ENCODE data around the gene PDZD4. TPM values are rescaled to one million over a fixed set of nuclear protein-coding genes. Genes with fewer than 3 reads are reported as not detected.
"Not testable (repeated sequence)": the region's sequence is repeated elsewhere in the genome, so short reads cannot be mapped to it uniquely, and the experiment has no call there.

Gene PDZD4
- total RNA-seq, 2 donors from 2014 or later = 31.1 to 45.6 TPM

GRCh38 chrX:153820601-153821000, 9.7 kb downstream of the PDZD4 start:
- Mint-ChIP-seq H3K27me3 (no peaks in the 10 kb centered on the region), H3K27ac (no peak overlapping the region), H3K4me1 (peaks cover 26% of the 10 kb centered on the region), H3K36me3 (ENCODE audit: low read depth) (no peaks in the 10 kb centered on the region), H3K4me3 (peak overlapping the region; percentile 59)
- H3K9me3 ChIP-seq (ENCODE audit: control insufficient read depth, low read length, poor library complexity, severe bottlenecking) = no peaks in the 10 kb centered on the region
- no peak for DNase-seq
- no peak for ATAC-seq

DNA sequence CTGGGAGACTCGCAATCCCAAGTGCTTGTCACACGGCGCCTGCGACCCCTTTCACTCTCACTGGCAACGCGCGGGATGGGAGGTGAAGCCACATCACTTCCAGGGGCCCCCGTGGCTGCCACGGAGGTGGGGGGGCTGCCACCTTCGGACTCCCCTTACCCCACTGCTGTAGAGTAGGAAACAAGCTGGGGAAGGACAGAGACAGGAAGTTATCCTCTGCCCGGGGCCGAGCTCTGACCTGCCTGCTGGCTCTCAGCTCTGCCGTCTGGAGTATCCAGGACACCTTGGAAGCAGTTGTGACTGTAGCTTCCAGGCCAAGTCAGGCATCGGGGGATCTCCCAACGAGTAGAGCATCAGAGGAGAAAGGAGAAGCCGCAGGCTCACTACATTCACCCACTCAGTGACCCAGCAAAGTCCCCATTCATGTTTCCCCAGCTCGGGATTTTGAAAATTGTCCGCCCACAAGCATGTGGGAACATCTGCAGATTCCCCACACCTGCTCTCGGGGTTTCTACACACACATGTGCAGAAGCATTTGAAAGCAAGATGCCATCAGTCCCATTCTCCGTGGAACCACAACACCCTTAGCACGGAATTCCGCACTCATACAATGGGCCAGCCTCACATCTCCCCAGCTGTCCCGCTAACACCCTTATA, 10.8 kb downstream of the PDZD4 start:
- H3K4me1 Mint-ChIP-seq = peaks cover 33% of the 10 kb centered on the region

GRCh38 chrX:153818571-153819383, 11.6 kb downstream of the PDZD4 start:
- ATAC-seq (peak; percentile 72), DNase-seq (peak; percentile 38 to 62 (median 61))
- Mint-ChIP-seq H3K36me3 (ENCODE audit: low read depth) (no peaks in the 10 kb centered on the region), H3K4me1 (peaks cover 33% of the 10 kb centered on the region), H3K27me3 (no peaks in the 10 kb centered on the region), H3K27ac (no peak overlapping the region), H3K4me3 (peak overlapping the region; percentile 62)
- H3K9me3 ChIP-seq (ENCODE audit: control insufficient read depth, low read length, poor library complexity, severe bottlenecking) = no peaks in the 10 kb centered on the region

More for the DNA sequence above, 10.8 kb downstream of the PDZD4 start:
- H3K27me3 Mint-ChIP-seq = no peaks in the 10 kb centered on the region
- H3K27ac Mint-ChIP-seq = no peak overlapping the region
- H3K4me3 Mint-ChIP-seq = peak overlapping the region; percentile 31
- H3K9me3 ChIP-seq (ENCODE audit: control insufficient read depth, low read length, poor library complexity, severe bottlenecking) = no peaks in the 10 kb centered on the region
- DNase-seq = no peak
- no peak for ATAC-seq
- no peaks in the 10 kb centered on the region for H3K36me3 Mint-ChIP-seq (ENCODE audit: low read depth)

- H3K27ac Mint-ChIP-seq; H3K27me3 Mint-ChIP-seq; H3K36me3 Mint-ChIP-seq (ENCODE audit: low read depth); ATAC-seq; H3K9me3 ChIP-seq (ENCODE audit: control insufficient read depth, low read length, poor library complexity, severe bottlenecking); DNase-seq: not testable (repeated sequence)
- H3K4me3 Mint-ChIP-seq = peak overlapping the region; percentile 59
- peaks cover 32% of the 10 kb centered on the region for H3K4me1 Mint-ChIP-seq
Measured at GRCh38 chrX:153818064-153818463, 12.3 kb downstream of the PDZD4 start.

DNA sequence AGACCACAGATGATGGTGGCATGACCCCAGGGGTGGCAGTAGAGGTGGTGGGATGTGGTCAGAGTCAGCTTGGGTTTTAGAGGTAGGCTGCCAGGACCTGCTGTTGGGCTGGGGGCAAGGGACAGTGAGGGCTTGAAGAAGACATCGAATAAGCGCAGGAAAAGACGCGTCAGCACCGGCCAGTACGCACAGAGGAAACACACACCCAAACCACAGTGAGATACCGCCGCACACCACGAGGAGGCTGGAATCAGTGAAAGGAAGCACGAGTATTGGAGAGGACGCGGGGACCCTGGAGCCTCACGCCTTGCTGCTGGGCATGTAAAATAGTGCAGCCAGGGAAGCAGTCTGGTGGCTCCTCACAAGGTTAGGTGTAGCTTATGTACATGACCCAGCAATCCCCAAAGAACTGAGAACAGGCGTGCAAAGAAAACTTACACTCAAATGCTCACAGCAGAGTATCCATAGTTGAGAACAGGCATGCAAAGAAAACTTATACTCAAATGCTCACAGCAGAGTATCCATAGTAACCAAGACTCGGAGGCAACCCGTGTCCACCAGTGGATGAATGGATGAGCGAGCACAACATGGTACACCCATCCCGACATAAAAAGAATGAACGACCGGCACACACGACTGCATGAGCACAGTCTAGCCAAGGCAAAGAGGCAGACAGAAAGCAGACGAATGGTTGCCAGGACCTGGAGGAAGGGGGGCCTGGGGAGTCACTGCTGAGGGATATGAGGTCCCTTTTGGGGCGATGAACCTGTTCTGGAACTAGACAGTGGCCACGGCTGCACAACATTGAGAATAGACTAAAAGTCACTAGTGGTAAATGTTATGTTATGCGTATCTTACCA, 13.3 kb downstream of the PDZD4 start:
- Mint-ChIP-seq H3K4me3 (peak overlapping the region; percentile 86), H3K4me1 (peaks cover 27% of the 10 kb centered on the region), H3K27ac (peak overlapping the region; percentile 65), H3K36me3 (ENCODE audit: low read depth) (peaks cover 2% of the 10 kb centered on the region), H3K27me3 (no peaks in the 10 kb centered on the region)
- DNase-seq (no peak), ATAC-seq (peak; percentile 66)
- H3K9me3 ChIP-seq (ENCODE audit: control insufficient read depth, low read length, poor library complexity, severe bottlenecking) = no peaks in the 10 kb centered on the region

DNA sequence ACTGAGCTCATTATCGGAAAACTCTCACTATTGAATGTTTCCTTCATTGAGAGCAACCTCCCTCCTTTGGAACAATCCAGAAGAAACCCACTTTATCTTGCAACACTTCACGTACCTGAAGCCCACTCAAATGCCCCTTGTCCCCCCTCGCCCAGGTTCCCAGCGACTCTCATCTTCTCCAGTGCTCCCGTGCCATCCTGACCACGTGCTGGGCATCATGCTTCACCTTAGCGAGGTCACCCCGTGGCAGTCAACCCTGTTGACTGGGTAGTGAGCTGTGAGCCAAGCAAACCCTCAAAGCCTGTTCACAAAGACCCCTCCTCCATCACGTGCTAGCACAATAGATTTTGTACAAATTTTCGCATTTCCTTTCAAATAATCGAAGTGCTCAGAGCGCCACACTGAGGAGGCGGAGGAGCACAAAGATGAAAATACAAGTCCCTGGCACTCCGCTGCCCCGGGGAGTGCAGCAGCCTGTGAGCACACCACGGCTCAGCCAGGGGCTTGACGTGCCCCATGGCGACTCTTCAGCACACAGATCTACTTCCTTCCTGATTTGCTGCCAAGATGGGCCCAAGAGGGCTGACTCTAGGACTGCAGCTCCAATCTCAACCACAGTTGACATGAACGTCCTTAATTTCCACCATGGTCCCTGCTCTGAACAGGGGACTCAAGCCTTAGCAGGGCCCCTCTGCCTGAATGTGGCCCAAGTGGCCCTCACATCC, 15.6 kb downstream of the PDZD4 start:
- Mint-ChIP-seq H3K36me3 (ENCODE audit: low read depth) (peaks cover 2% of the 10 kb centered on the region), H3K27ac (no peak overlapping the region), H3K4me3 (no peak overlapping the region), H3K4me1 (peaks cover 25% of the 10 kb centered on the region), H3K27me3 (no peaks in the 10 kb centered on the region)
- no peaks in the 10 kb centered on the region for H3K9me3 ChIP-seq (ENCODE audit: control insufficient read depth, low read length, poor library complexity, severe bottlenecking)
- ATAC-seq (no peak), DNase-seq (no peak)

GRCh38 chrX:153813161-153813560, 17.2 kb downstream of the PDZD4 start:
- Mint-ChIP-seq H3K4me1 (peaks cover 20% of the 10 kb centered on the region), H3K27ac (peak overlapping the region; percentile 57), H3K27me3 (no peaks in the 10 kb centered on the region), H3K36me3 (ENCODE audit: low read depth) (peaks cover 2% of the 10 kb centered on the region), H3K4me3 (no peak overlapping the region)
- no peaks in the 10 kb centered on the region for H3K9me3 ChIP-seq (ENCODE audit: control insufficient read depth, low read length, poor library complexity, severe bottlenecking)
- ATAC-seq (no peak), DNase-seq (no peak)

DNA sequence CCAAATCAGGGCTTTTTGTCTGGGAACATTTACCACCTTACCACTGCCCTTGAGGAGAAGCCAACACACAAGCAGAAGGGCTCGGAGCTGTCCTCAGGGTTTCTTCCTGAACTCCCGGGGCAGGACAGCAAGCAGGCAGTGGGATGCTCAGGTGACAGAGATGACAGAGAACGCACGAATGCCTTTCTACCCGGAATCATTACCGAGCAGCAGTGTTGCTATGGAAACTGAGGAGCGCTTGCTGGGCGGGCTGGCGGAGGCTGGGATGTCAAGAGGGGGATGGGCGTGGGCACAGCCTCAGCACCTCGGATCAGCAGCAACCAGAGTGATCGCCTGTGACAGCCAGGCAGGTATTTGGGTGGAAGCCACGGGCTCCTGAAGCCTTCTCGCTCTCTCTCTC, 18.1 kb downstream of the PDZD4 start:
- Mint-ChIP-seq H3K27ac (no peak overlapping the region), H3K4me3 (no peak overlapping the region), H3K36me3 (ENCODE audit: low read depth) (peaks cover 2% of the 10 kb centered on the region), H3K4me1 (peaks cover 22% of the 10 kb centered on the region), H3K27me3 (no peaks in the 10 kb centered on the region)
- ATAC-seq (no peak), DNase-seq (no peak)
- no peaks in the 10 kb centered on the region for H3K9me3 ChIP-seq (ENCODE audit: control insufficient read depth, low read length, poor library complexity, severe bottlenecking)

- DNase-seq (no peak), ATAC-seq (no peak)
- Mint-ChIP-seq H3K27ac (no peak overlapping the region), H3K4me3 (no peak overlapping the region), H3K4me1 (peaks cover 6% of the 10 kb centered on the region), H3K27me3 (no peaks in the 10 kb centered on the region), H3K36me3 (ENCODE audit: low read depth) (no peaks in the 10 kb centered on the region)
- no peaks in the 10 kb centered on the region for H3K9me3 ChIP-seq (ENCODE audit: control insufficient read depth, low read length, poor library complexity, severe bottlenecking)
Measured at GRCh38 chrX:153807976-153808375, 22.4 kb downstream of the PDZD4 start.

DNA sequence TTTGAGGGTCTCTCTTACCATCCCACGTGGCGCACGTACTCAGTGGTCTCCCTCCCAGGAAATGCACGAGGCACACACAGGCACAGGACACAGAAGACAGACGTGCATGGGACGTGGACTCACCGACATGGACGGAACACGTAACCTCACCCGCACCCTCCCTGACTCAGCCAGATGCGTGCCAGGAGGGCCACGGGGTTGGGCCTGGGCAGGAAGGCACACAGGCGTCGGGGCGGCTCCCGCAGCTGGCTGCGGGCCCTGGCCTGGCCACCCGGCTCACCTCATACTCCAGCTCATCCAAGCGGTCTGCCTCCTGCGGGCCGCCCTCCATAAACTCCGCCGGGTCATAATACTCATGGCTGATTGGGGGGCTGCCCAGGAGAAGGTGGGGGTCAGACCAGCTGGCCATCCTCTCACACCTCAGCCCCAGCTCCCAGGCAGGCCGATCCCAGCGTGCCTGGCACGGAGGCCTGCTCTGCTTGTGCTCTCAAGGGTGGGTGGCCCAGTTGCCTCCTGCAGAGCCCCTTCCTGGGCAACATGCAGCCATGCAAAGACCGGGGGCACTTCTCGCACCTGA, 23.3 kb downstream of the PDZD4 start:
- Mint-ChIP-seq H3K36me3 (ENCODE audit: low read depth) (no peaks in the 10 kb centered on the region), H3K27ac (no peak overlapping the region), H3K27me3 (no peaks in the 10 kb centered on the region), H3K4me3 (no peak overlapping the region), H3K4me1 (peaks cover 7% of the 10 kb centered on the region)
- no peak for ATAC-seq
- no peaks in the 10 kb centered on the region for H3K9me3 ChIP-seq (ENCODE audit: control insufficient read depth, low read length, poor library complexity, severe bottlenecking)
- no peak for DNase-seq

DNA sequence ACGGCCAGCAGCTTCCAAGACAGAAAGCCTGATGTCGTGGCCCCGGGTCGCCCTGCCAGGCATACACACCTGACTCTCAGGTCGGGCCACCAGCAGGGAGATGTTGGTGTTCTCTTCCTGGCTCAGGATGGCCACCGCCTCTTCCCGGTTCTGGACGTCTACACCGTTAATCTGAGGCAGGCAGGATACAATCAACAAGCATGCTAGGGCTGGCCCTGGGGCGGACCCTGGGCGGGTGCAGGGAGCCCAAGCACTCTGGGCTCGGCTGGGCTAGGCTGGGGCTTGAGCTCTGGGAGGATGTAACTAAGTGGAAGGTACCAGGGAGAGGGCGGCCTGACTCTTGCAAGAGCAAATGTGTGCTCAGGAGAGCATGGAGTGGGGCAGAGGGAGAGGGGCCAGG, 24.9 kb downstream of the PDZD4 start:
- H3K9me3 ChIP-seq (ENCODE audit: control insufficient read depth, low read length, poor library complexity, severe bottlenecking) = no peaks in the 10 kb centered on the region
- H3K4me3 Mint-ChIP-seq = no peak overlapping the region
- no peak for DNase-seq
- peaks cover 4% of the 10 kb centered on the region for H3K4me1 Mint-ChIP-seq
- H3K27me3 Mint-ChIP-seq = no peaks in the 10 kb centered on the region
- ATAC-seq = no peak
- no peaks in the 10 kb centered on the region for H3K36me3 Mint-ChIP-seq (ENCODE audit: low read depth)
- H3K27ac Mint-ChIP-seq = no peak overlapping the region

- ATAC-seq (no peak), DNase-seq (no peak)
- H3K9me3 ChIP-seq (ENCODE audit: control insufficient read depth, low read length, poor library complexity, severe bottlenecking) = no peaks in the 10 kb centered on the region
- Mint-ChIP-seq H3K4me1 (peaks cover 4% of the 10 kb centered on the region), H3K27ac (no peak overlapping the region), H3K36me3 (ENCODE audit: low read depth) (no peaks in the 10 kb centered on the region), H3K27me3 (no peaks in the 10 kb centered on the region), H3K4me3 (no peak overlapping the region)
Measured at GRCh38 chrX:153804621-153805020, 25.7 kb downstream of the PDZD4 start.
